Neutrophil (primary cell): Measurements from ENCODE around the gene TP73.

ENCODE experiments used
- H3K27ac ChIP-seq: fragments of 200-600 bp; sonication (generic); 2 replicates; pipeline ENCODE4 v1.5.1; 2016; ENCODE audit warnings: mild to moderate bottlenecking, moderate library complexity
- H3K27me3 ChIP-seq: fragments of 200-600 bp; sonication (generic); 2 replicates; pipeline ENCODE4 v1.6.0; 2016; ENCODE audit warnings: mild to moderate bottlenecking
- H3K36me3 ChIP-seq: fragments of 200-600 bp; sonication (generic); 2 replicates; pipeline ENCODE4 v1.5.1; 2017
- H3K4me1 ChIP-seq, 2 experiments: fragments of 200-600 bp in 1 of 2; sonication (generic) in 1 of 2; 1 replicate in 1 of 2; 2 replicates in 1 of 2; pipeline versions ENCODE4 v1.5.1 to v1.6.1; 2013 to 2016; ENCODE audit warnings: low read depth in 1 of 2, low read length in 1 of 2, mild to moderate bottlenecking in 1 of 2, moderate library complexity in 1 of 2; ENCODE audit not compliant: control insufficient read depth in 1 of 2, insufficient read depth in 1 of 2
- H3K4me3 ChIP-seq, 2 experiments: fragments of 200-600 bp in 1 of 2; sonication (generic) in 1 of 2; 1 replicate in 1 of 2; 2 replicates in 1 of 2; pipeline ENCODE4 v1.5.1; 2013 to 2016; ENCODE audit warnings: low read depth in 1 of 2, low read length in 1 of 2, mild to moderate bottlenecking in 1 of 2, moderate library complexity in 1 of 2
- H3K9me3 ChIP-seq: fragments of 200-600 bp; sonication (generic); 2 replicates; pipeline ENCODE4 v1.5.1; 2016
- CTCF ChIP-seq: fragments of 200-600 bp; sonication (generic); IDR thresholded peaks from 2 replicates; pipeline ENCODE4 v1.5.1; 2016; ENCODE audit warnings: antibody characterized with exemption

The TP73 gene

DNA sequence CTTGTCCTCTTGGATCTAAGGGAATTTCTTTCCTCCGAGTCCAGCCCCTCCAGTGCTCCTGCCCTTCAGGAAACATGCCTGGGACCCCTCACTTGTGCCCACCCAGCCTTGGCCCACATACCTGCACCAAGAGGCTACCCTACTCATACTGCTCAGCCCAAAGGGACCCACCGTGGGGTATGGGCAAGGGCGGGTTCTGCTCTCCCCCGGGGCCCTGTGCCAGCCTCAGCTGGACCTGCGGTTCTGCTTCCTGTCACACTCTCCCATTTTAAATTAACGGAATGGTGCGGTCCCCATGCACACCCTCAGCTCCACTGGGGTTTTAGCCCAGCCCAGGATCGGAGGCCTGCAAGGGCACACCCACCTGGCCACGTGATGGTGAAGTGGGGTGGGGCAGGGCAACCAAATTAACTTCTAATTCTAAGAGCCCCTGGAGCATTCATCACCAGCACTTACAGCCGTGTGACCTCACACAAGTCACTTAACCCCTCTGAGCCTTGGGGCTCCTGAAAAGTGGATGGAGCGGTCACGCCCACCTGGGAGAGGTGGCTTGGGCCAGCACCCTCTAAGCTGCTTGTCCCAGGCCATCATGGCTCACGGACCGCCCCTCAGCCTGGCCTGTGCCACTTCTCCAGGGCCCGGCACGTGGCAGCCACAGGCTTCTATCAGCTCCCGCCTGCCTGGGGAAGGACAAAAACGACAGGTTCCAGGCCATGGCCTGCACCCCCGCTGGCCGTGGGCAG lies 28.3 kb downstream of the TP73 start:
- H3K27ac ChIP-seq = peak overlapping the region; percentile 20
- no peaks in the 10 kb centered on the region for H3K9me3 ChIP-seq
- TF ChIP-seq CTCF = no peak
- peaks cover 54 to 59% of the 10 kb centered on the region in 2 experiments for H3K4me1 ChIP-seq
- H3K36me3 ChIP-seq = no peaks in the 10 kb centered on the region
- no peaks in the 10 kb centered on the region for H3K27me3 ChIP-seq
- no peak overlapping the region for H3K4me3 ChIP-seq

- Histone ChIP-seq H3K27ac (no peak overlapping the region), H3K36me3 (no peaks in the 10 kb centered on the region), H3K9me3 (no peaks in the 10 kb centered on the region), H3K4me1 (peaks cover 47 to 52% of the 10 kb centered on the region in 2 experiments), H3K27me3 (no peaks in the 10 kb centered on the region), H3K4me3 (no peak overlapping the region)
- no peak for TF ChIP-seq CTCF
Measured at GRCh38 chr1:3681231-3681897, 29.0 kb downstream of the TP73 start.

DNA sequence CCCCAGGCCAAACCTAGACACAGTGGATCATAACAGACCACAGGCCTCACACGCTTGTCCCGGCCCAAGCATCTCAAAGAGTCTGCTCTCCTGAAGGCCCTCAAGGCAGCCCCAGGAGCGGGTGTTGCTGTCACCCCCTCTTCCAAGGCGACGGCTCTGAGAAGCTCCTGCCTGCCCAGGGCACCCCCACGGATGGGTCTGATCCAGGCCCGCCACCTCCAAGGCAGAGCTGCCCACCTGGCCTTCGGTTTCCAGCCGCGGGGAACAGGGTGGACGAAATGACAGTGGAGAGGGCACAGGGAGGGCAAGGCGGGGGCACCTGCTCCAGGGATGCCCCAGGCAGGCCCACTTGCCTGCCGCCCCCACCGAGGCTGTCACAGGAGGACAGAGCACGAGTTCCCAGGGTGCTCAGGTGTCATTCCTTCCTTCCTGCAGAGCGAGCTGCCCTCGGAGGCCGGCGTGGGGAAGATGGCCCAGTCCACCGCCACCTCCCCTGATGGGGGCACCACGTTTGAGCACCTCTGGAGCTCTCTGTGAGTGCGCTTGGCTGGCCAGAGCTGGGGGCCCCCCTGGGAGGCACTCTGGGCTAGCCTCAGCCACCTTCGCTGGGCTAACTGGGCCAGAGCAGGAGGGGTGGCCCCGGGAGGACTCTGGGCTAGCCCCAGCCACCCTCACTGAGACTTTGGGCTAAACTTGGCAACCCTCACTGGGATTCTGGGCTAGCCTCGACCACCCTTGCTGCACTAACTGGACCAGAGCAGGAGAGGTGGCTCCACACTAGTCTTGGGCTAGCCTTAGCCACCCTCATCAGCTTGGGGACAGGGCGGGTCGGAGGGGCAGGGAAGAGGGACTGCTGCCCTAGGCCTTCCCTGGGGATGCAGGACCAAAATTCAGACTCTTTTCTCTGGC lies 29.8 kb downstream of the TP73 start:
- H3K27me3 ChIP-seq = no peaks in the 10 kb centered on the region
- peaks cover 39 to 44% of the 10 kb centered on the region in 2 experiments for H3K4me1 ChIP-seq
- H3K27ac ChIP-seq = no peak overlapping the region
- no peaks in the 10 kb centered on the region for H3K36me3 ChIP-seq
- H3K9me3 ChIP-seq = no peaks in the 10 kb centered on the region
- TF ChIP-seq CTCF = no peak
- H3K4me3 ChIP-seq = no peak overlapping the region

DNA sequence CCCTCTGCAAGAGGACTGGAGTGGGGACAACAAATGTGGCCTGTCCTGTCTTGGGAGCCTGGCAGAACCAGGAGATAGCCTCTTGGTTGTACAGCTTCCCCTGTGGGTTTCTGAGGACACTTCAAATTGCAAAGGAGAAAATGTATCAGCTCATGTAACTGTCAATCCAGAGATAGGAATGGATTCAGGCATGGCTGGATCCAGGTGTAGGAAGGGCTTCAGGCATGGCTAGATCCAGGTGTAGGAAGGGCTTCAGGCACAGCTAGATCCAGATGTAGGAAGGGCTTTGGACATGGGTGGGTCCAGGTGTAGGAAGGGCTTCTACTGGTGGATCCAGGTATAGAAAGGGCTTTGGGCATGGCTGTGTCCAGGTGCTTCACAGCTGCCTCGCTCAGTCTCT lies 30.9 kb downstream of the TP73 start:
- Histone ChIP-seq H3K9me3 (no peaks in the 10 kb centered on the region), H3K4me3 (no peak overlapping the region), H3K27me3 (no peaks in the 10 kb centered on the region), H3K36me3 (no peaks in the 10 kb centered on the region), H3K27ac (no peak overlapping the region), H3K4me1 (peaks cover 29 to 33% of the 10 kb centered on the region in 2 experiments)
- TF ChIP-seq CTCF = no peak

GRCh38 chr1:3683992-3684391 lies 31.7 kb downstream of the TP73 start:
- Histone ChIP-seq H3K4me1 (peaks cover 21 to 25% of the 10 kb centered on the region in 2 experiments), H3K27me3 (no peaks in the 10 kb centered on the region), H3K4me3 (peak overlapping the region; percentile 31 to 35)

More at GRCh38 chr1:3683992-3684391, 31.7 kb downstream of the TP73 start:
- H3K27ac ChIP-seq = no peak overlapping the region
- TF ChIP-seq CTCF = no peak
- no peaks in the 10 kb centered on the region for H3K36me3 ChIP-seq
- no peaks in the 10 kb centered on the region for H3K9me3 ChIP-seq
